Neural cell (in vitro differentiated cells): ENCODE measurements around the gene PAGE2B. TPM values are rescaled to one million over a fixed set of nuclear protein-coding genes. Genes with fewer than 3 reads are reported as not detected.

Experiments
- H2AFZ ChIP-seq: fragments of 200-600, 300-800 bp; sonication (generic), shearing (Covaris generic); 2 replicates; pipeline ENCODE4 v1.6.0; 2014; ENCODE audit warnings: low read depth, mild to moderate bottlenecking, antibody characterized with exemption, low read length, moderate library complexity
- H3F3A ChIP-seq: fragments of 200-600 bp; shearing (Covaris generic); 2 replicates; pipeline ENCODE4 v1.6.1; 2016; ENCODE audit warnings: mild to moderate bottlenecking, moderate library complexity, mixed read lengths, antibody characterized with exemption, low read length; ENCODE audit not compliant: insufficient read depth, poor library complexity, severe bottlenecking
- H3K27ac ChIP-seq: fragments of 200-600, 300-800 bp; sonication (generic), shearing (Covaris generic); 2 replicates; pipeline ENCODE4 v1.5.1; 2014; ENCODE audit warnings: mild to moderate bottlenecking, low read length, moderate library complexity
- H3K27me3 ChIP-seq: fragments of 300-800, 200-600 bp; sonication (generic), shearing (Covaris generic); 2 replicates; pipeline ENCODE4 v1.6.0; 2014; ENCODE audit warnings: mild to moderate bottlenecking, low read depth, low read length, moderate library complexity; ENCODE audit not compliant: insufficient read depth
- H3K36me3 ChIP-seq: fragments of 300-800, 200-600 bp; sonication (generic), shearing (Covaris generic); 2 replicates; pipeline ENCODE4 v1.5.1; 2014; ENCODE audit warnings: mild to moderate bottlenecking, antibody characterized with exemption, low read length, moderate library complexity; ENCODE audit not compliant: insufficient read depth
- H3K4me2 ChIP-seq: fragments of 300-800, 200-600 bp; sonication (generic), shearing (Covaris generic); 2 replicates; pipeline ENCODE4 v1.6.0; 2014; ENCODE audit warnings: mild to moderate bottlenecking, low read length
- H3K4me3 ChIP-seq: fragments of 300-800, 200-600 bp; sonication (generic), shearing (Covaris generic); 2 replicates; pipeline ENCODE4 v1.5.1; 2014; ENCODE audit warnings: mild to moderate bottlenecking, low read length, moderate library complexity
- H3K79me2 ChIP-seq: fragments of 200-600 bp; shearing (Covaris generic); replicated peaks from 2 replicates; pipeline ENCODE4 v1.6.0; 2014; ENCODE audit warnings: mild to moderate bottlenecking, low read length, moderate library complexity; ENCODE audit not compliant: insufficient read depth
- H3K9ac ChIP-seq: fragments of 300-800, 200-600 bp; sonication (generic), shearing (Covaris generic); 2 replicates; pipeline ENCODE4 v1.6.1; 2016; ENCODE audit warnings: mild to moderate bottlenecking, low read length, mixed read lengths
- H3K9me2 ChIP-seq: fragments of 200-600 bp; shearing (Covaris generic); 2 replicates; pipeline ENCODE4 v1.6.1; 2016; ENCODE audit warnings: mild to moderate bottlenecking, low read length, mixed read lengths; ENCODE audit not compliant: insufficient read depth
- H3K9me3 ChIP-seq: fragments of 200-600, 300-800 bp; sonication (generic), shearing (Covaris generic); 2 replicates; pipeline ENCODE4 v1.6.1; 2016; ENCODE audit warnings: mild to moderate bottlenecking, mixed run types, low read length, moderate library complexity, mixed read lengths
- H4K20me1 ChIP-seq: fragments of 200-600 bp; shearing (Covaris generic); 2 replicates; pipeline ENCODE4 v1.6.1; 2016; ENCODE audit warnings: mild to moderate bottlenecking, mixed run types; ENCODE audit not compliant: insufficient read depth
- EP300 ChIP-seq: fragments of 450-650 bp; conservative IDR thresholded peaks from 2 replicates; pipeline ENCODE4 v1.6.1; 2014; ENCODE audit warnings: antibody characterized with exemption, mild to moderate bottlenecking, moderate library complexity; ENCODE audit not compliant: poor library complexity, severe bottlenecking
- EZH2 ChIP-seq: fragments of 200-600, 300-800 bp; shearing (Covaris generic), sonication (generic); IDR thresholded peaks from 2 replicates; pipeline ENCODE4 v1.6.1; 2014; ENCODE audit warnings: antibody characterized with exemption, low read length, borderline replicate concordance, mild to moderate bottlenecking; ENCODE audit not compliant: insufficient read depth, poor library complexity, severe bottlenecking
- MXI1 ChIP-seq: fragments of 450-650 bp; conservative IDR thresholded peaks from 2 replicates; pipeline ENCODE4 v1.6.1; 2014; ENCODE audit warnings: antibody characterized with exemption, mild to moderate bottlenecking; ENCODE audit not compliant: poor library complexity, severe bottlenecking
- POLR2AphosphoS5 ChIP-seq: IDR thresholded peaks from 2 replicates; pipeline ENCODE4 v1.6.1; 2012
- RAD21 ChIP-seq: fragments of 450-650 bp; conservative IDR thresholded peaks from 2 replicates; pipeline ENCODE4 v1.6.1; 2014; ENCODE audit warnings: antibody characterized with exemption, mild to moderate bottlenecking, moderate library complexity
- SMC3 ChIP-seq: fragments of 450-650 bp; conservative IDR thresholded peaks from 2 replicates; pipeline ENCODE4 v1.6.1; 2014; ENCODE audit warnings: antibody characterized with exemption, mild to moderate bottlenecking, moderate library complexity; ENCODE audit not compliant: poor library complexity
- TAF1 ChIP-seq: IDR thresholded peaks from 2 replicates; pipeline ENCODE4 v1.6.1; 2012; ENCODE audit warnings: low read depth
- polyA plus RNA-seq: library from polyadenylated mRNA; depleted of rRNA; stranded (reverse); fragments of >200 nt; gene quantifications from 2 replicates; pipeline ENCODE4 v1.2.3, GENCODE V29; 2014
- TF ChIP-seq, protein P1 (sequence below): IDR thresholded peaks from 2 replicates; pipeline ENCODE4 v1.6.1; 2012; ENCODE audit warnings: borderline replicate concordance
- TF ChIP-seq, protein P2 (sequence below): fragments of 450-650 bp; IDR thresholded peaks from 2 replicates; pipeline ENCODE4 v1.5.1; 2014; ENCODE audit warnings: antibody characterized with exemption, mild to moderate bottlenecking, moderate library complexity; ENCODE audit not compliant: poor library complexity, severe bottlenecking

Gene PAGE2B
- polyA plus RNA-seq, 1 donor from 2014 or later = not detected

DNA sequence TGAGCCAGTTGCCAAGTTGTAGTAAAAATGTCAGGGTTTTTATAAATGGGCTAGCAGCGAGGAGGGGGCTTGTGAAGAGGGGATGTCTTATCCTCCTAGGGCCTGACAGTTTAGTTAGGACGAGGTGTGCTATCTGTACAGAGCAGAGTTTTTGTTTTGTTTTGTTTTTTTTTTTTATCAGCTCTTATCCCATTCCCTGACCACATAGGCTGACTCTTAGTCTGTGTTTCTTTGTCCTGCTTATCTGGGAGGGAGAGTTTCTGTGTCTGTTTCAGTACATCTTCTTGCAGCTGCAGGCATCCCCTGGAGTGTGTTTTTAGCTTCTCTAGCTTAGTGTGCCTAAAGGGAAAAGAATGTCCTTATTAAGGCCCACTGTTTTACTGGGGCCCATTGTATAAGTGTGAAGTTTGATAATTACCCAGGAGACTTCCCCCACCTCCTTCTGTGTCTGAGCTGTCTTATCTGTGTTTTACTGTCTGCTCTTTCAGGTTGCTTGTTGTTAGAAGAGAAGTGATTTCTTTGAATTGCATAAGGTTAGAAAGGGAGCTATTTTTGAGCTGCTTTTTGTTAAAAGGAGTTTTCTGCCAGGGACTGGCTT, 46.0 kb downstream of the PAGE2B start:
- Histone ChIP-seq H3K9me2 (no peaks in the 10 kb centered on the region), H3K27ac (no peak overlapping the region), H3K4me3 (no peak overlapping the region), H3K9ac (no peak overlapping the region), H3F3A (no peaks in the 10 kb centered on the region), H3K27me3 (no peaks in the 10 kb centered on the region), H3K9me3 (no peaks in the 10 kb centered on the region), H3K36me3 (no peaks in the 10 kb centered on the region), H3K4me2 (no peak overlapping the region), H3K79me2 (no peaks in the 10 kb centered on the region), H4K20me1 (no peaks in the 10 kb centered on the region), H2AFZ (no peak overlapping the region)
- TF ChIP-seq POLR2AphosphoS5 = no peak
- TF ChIP-seq, protein P1, sequence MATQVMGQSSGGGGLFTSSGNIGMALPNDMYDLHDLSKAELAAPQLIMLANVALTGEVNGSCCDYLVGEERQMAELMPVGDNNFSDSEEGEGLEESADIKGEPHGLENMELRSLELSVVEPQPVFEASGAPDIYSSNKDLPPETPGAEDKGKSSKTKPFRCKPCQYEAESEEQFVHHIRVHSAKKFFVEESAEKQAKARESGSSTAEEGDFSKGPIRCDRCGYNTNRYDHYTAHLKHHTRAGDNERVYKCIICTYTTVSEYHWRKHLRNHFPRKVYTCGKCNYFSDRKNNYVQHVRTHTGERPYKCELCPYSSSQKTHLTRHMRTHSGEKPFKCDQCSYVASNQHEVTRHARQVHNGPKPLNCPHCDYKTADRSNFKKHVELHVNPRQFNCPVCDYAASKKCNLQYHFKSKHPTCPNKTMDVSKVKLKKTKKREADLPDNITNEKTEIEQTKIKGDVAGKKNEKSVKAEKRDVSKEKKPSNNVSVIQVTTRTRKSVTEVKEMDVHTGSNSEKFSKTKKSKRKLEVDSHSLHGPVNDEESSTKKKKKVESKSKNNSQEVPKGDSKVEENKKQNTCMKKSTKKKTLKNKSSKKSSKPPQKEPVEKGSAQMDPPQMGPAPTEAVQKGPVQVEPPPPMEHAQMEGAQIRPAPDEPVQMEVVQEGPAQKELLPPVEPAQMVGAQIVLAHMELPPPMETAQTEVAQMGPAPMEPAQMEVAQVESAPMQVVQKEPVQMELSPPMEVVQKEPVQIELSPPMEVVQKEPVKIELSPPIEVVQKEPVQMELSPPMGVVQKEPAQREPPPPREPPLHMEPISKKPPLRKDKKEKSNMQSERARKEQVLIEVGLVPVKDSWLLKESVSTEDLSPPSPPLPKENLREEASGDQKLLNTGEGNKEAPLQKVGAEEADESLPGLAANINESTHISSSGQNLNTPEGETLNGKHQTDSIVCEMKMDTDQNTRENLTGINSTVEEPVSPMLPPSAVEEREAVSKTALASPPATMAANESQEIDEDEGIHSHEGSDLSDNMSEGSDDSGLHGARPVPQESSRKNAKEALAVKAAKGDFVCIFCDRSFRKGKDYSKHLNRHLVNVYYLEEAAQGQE = no peak
- TF ChIP-seq EZH2 = no peak
- TF ChIP-seq EP300 = no peak
- TF ChIP-seq SMC3 = no peak

DNA sequence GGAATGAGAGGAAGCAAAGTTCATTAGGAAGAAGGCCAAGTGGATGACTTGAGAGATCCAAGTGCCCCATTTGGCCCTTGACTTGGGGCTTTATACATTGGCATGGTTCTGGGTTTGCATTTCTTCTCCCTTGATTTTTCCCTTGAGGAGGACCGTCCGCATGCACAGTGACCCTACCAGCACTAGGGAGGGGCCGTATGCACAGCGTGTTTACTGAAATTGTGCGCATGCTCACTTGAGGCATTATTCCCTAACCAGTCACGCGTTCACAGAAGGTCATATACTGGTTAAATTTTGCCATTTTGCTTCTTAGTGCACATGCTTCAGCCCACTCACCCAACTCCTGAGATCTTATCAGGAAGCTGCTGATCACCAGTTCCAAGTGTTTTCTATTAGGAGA, 49.1 kb downstream of the PAGE2B start:
- H3K27ac ChIP-seq = no peak overlapping the region
- H3K36me3 ChIP-seq = no peaks in the 10 kb centered on the region
- no peaks in the 10 kb centered on the region for H4K20me1 ChIP-seq
- TF ChIP-seq RAD21 (no peak), EP300 (no peak), SMC3 (no peak), POLR2AphosphoS5 (no peak), TAF1 (no peak), MXI1 (no peak), EZH2 (no peak)
- TF ChIP-seq, protein P1 = no peak
- TF ChIP-seq, protein P2, sequence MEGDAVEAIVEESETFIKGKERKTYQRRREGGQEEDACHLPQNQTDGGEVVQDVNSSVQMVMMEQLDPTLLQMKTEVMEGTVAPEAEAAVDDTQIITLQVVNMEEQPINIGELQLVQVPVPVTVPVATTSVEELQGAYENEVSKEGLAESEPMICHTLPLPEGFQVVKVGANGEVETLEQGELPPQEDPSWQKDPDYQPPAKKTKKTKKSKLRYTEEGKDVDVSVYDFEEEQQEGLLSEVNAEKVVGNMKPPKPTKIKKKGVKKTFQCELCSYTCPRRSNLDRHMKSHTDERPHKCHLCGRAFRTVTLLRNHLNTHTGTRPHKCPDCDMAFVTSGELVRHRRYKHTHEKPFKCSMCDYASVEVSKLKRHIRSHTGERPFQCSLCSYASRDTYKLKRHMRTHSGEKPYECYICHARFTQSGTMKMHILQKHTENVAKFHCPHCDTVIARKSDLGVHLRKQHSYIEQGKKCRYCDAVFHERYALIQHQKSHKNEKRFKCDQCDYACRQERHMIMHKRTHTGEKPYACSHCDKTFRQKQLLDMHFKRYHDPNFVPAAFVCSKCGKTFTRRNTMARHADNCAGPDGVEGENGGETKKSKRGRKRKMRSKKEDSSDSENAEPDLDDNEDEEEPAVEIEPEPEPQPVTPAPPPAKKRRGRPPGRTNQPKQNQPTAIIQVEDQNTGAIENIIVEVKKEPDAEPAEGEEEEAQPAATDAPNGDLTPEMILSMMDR = no peak
- no peak overlapping the region for H3K4me2 ChIP-seq
- no peaks in the 10 kb centered on the region for H3K9me2 ChIP-seq
- no peaks in the 10 kb centered on the region for H3K27me3 ChIP-seq
- no peak overlapping the region for H3K4me3 ChIP-seq
- no peaks in the 10 kb centered on the region for H3K79me2 ChIP-seq
- H3K9me3 ChIP-seq = no peaks in the 10 kb centered on the region
- H2AFZ ChIP-seq = no peak overlapping the region
- H3K9ac ChIP-seq = no peak overlapping the region
- H3F3A ChIP-seq = no peaks in the 10 kb centered on the region
